Limb (tissue), 2 donors: ENCODE data around the gene SGSM1.
"Not testable (repeated sequence)": the region's sequence is repeated elsewhere in the genome, so short reads cannot be mapped to it uniquely, and the experiment has no call there.

Experiments
- DNase-seq, 2 donors: peaks; one replicate each; pipeline ENCODE4 v3.0.0-alpha.2; 2016; ENCODE audit errors: extremely low spot score in 2 of 2

Gene SGSM1

GRCh38 chr22:24893341-24894070, 87.5 kb downstream of the SGSM1 start:
- no peak for DNase-seq

- peak; percentile 39 to 47 for DNase-seq
Measured at GRCh38 chr22:24894220-24894975, 88.4 kb downstream of the SGSM1 start.

- peak; percentile 10 to 53 for DNase-seq
Measured at GRCh38 chr22:24894998-24895397, 89.0 kb downstream of the SGSM1 start.

- DNase-seq = no peak
Measured at GRCh38 chr22:24901448-24901847, 95.4 kb downstream of the SGSM1 start.

- DNase-seq = no peak
Measured at GRCh38 chr22:24905909-24906308, 99.9 kb downstream of the SGSM1 start.

GRCh38 chr22:24907101-24907500, 101.1 kb downstream of the SGSM1 start:
- DNase-seq = not testable (repeated sequence)

GRCh38 chr22:24920029-24920428, 114.0 kb downstream of the SGSM1 start:
- no peak for DNase-seq

- no peak for DNase-seq
Measured at GRCh38 chr22:24925586-24926427, 119.8 kb downstream of the SGSM1 start.

GRCh38 chr22:24926428-24926725, 120.4 kb downstream of the SGSM1 start:
- DNase-seq = no peak

GRCh38 chr22:24926849-24927579, 121.0 kb downstream of the SGSM1 start:
- no peak for DNase-seq

- no peak for DNase-seq
Measured at GRCh38 chr22:24928322-24928721, 122.3 kb downstream of the SGSM1 start.

- no peak for DNase-seq
Measured at GRCh38 chr22:24930678-24931077, 124.7 kb downstream of the SGSM1 start.

GRCh38 chr22:24935771-24936483, 129.9 kb downstream of the SGSM1 start:
- DNase-seq = no peak

GRCh38 chr22:24937114-24937513, 131.1 kb downstream of the SGSM1 start:
- no peak for DNase-seq

- no peak for DNase-seq
Measured at GRCh38 chr22:24938741-24939341, 132.8 kb downstream of the SGSM1 start.

GRCh38 chr22:24942301-24942700, 136.3 kb downstream of the SGSM1 start:
- no peak for DNase-seq

- DNase-seq = no peak
Measured at GRCh38 chr22:24944217-24944937, 138.4 kb downstream of the SGSM1 start.

- DNase-seq = no peak
Measured at GRCh38 chr22:24945430-24945829, 139.4 kb downstream of the SGSM1 start.

GRCh38 chr22:24947383-24947782, 141.4 kb downstream of the SGSM1 start:
- no peak for DNase-seq

- no peak for DNase-seq
Measured at GRCh38 chr22:24947881-24948280, 141.9 kb downstream of the SGSM1 start.
